GM21367 (cell line): ENCODE data around the gene VASN.

Source experiments
- ATAC-seq: cut with Tn5 transposase; IDR thresholded peaks from one replicate; pipeline ENCODE4 v1.9.1; 2021; ENCODE audit not compliant: unreplicated experiment

VASN gene

GRCh38 chr16:4401094-4401501 is 29.4 kb downstream of the VASN start:
- no peak for ATAC-seq

DNA sequence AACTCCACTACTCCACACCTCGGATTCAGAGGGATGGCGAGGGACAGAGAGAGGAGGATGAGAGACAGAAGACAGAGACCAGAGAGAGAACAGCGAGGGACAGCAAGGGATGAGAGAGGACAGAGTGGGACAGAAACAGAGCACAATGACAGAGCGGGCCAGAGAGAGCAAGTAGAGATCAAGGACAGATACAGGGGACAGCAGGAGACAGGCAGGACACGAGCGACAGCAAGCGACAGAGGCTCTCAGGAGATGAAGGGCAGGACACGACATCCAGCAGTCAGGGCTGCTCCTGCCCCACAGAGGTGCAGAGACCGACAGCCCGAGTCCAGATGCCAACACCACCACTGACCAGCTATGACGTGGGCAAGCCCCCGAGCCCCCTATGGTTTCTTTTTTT is 29.9 kb downstream of the VASN start:
- ATAC-seq: no peak

DNA sequence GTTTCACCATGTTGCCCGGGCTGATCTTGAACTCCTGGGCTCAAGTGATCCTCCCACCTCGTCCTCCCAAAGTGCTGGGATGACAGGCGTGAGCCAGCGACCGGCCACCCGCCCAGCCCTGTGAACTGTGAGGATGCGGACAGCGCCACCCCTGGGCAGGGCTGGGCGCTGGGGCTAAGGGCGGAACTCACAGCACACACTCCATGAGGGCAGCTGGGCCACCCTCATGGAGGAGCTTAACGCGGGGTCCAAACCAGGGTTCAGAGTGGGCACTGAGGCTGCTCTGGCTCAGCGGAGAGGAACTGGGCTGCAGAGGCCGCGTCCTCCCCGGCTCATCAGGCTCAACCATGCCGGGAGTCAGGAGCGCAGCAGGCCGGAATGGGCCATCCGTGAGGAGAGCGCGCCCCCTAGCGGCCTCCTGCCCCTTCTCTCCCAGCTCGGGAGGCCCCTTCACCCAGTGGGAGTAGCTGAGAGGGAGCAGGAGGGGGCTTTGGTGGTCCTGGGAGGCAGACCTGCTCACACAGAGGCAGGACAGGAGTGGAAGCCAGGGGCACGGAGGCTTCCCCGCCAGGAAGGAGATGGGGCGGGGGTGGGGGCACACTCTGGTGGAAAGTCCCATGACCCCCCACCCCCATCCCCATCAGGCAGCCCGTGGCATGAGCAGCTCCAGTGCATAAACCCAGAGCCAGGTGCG is 30.9 kb downstream of the VASN start:
- no peak for ATAC-seq

- no peak for ATAC-seq
Measured at GRCh38 chr16:4403133-4403949, 31.7 kb downstream of the VASN start.

- no peak for ATAC-seq
Measured at GRCh38 chr16:4404247-4404966, 32.8 kb downstream of the VASN start.

DNA sequence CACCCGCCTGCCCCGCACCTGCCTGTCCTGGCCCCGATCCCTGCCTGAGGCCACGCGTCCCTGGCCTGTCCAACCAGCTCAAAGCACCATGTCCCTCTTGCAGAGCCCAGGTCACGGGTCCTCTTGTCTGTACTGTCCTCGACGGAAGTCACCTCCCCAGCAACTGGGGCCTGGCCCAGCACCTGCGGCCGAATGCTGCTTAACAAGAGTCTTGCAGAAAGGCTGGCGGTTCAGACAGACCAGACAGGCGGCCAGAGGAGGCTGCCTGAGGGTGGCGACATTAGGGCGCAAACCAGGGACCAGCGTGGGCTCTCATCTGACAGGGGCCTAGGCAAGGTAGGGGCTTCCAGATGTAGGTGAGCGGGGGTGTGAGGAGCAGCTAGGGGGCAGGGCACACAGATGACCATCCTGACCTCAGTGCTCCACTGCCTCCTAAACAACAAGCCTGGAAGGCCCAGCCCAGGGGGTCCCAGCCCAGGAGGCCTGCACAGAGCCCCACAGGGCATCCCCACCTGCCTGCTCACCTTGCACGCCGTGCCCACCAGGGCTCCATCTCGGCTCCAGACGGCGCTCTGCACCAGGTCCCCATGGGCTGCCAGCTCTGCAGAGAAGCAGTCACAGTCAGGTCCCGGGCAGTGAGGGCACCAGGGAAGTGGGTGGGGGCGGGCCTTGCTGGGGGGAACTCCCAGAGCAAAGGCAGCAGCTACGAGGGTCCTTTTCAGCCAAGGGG is 33.5 kb downstream of the VASN start:
- ATAC-seq: no peak

DNA sequence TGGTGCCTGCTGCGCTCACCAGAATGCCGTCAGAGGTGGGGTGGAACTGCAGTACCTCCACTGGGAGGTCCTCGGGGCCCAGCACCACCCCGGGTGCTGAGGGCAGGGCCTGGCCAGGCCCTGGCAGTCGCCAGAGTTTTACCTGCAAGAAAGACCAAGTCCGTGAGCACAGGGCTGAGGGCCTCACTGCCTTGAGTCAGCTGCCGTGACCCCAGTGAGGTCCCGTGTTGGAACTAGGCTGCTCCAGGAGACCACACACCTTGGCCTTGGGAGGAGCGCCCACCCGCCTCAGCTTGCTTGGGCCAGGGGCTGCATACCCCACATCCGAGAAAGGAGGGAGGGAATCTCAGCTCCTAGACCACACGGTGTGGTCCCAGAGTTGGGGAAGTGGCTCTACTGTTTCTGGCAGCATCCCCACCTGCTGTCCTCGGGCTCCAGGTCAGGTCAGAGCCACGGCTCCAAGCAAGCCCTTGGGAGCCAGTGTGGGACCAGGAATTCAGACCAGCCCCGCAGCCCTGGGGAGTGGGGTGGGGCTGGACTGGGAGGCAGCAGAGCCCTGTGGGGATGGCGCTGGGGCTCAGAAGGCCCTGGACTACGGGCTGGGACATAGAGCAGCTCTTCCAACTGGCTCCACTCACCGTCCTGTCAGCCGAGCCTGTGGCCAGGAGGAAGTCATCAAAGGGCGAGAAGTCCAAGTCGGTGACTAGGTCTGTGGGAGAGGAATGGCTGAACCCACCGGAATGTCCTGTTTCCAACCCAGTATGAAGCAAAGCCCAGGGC is 36.1 kb downstream of the VASN start:
- no peak for ATAC-seq

GRCh38 chr16:4408323-4408690 is 36.7 kb downstream of the VASN start:
- no peak for ATAC-seq

DNA sequence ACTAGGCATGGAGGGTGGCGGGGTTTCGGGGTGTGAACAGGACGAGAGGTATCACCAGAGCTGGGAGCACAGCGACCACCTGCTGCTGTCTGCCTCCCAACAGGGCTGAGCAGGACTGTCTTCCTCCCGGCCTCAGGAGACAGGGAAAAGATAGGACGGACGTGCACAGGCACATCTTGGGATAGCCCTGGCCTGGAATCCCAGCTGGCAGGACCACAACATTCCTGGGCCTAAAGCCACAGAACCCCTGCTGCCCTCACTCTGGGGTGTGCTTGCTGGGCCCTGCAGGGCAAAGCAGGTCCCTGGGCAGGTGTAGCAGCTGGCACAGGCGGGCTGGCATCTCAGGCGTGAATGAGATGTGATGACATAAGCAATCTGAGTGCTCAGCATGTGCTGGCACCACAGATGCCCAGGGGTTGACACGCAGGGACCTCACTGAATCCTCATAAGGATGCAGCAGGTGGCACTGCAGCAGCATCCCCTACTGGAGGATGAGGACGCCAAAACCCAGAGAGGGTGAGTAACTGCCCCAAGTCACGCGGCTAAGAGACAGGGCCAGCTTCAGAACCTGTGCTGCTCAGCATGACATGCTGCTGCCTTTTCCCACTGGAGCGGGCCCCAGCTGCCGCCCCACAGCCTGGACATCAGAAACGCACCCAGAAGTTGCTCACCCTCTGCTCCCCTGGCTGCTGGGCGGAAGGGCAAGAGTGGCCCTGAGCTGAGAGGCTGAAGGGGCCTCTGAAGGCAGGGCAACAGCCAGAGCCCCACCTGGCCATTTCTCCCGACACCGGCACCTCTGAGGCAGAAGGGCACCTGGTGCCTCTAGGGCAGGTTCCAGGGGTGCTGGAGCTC is 37.7 kb downstream of the VASN start:
- no peak for ATAC-seq

DNA sequence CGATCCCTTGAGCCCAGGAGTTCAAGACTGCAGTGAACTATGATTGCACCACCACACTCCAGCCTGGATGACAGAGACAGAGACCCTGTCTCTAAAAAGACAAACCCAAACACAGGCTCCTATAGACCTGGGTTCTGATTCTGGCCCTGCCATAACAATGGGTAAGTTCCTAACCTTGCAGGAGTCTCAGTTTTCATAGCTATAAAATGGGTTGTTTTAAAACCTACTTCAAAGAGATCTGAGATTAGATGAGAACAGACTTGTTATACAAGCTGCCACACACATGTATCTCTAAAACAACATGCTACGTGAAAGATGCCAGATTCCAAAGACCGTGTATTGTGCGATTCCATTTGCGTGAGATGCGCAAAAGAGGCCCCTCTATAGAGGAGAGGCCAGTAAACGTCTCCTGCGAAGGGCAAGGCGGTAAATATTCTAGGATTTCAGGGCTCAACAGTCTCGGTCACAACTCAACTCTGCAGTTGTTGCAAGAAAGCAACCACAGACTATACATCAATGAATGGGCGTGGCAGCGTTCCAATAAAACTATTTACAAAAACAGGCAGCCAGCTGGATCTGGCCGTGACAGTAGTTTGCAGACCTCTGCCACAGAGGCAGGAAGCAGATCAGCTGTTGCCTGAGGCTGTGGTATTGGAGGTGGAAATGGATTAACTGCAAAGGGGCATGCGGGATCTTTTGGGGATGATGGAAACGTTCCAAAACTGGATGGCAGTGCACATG is 38.9 kb downstream of the VASN start:
- no peak for ATAC-seq

GRCh38 chr16:4411684-4412083 is 40.0 kb downstream of the VASN start:
- ATAC-seq: no peak

GRCh38 chr16:4412159-4412558 is 40.5 kb downstream of the VASN start:
- ATAC-seq: no peak

GRCh38 chr16:4412854-4413253 is 41.2 kb downstream of the VASN start:
- ATAC-seq: no peak

GRCh38 chr16:4414187-4414917 is 42.7 kb downstream of the VASN start:
- ATAC-seq: peak; percentile 50

DNA sequence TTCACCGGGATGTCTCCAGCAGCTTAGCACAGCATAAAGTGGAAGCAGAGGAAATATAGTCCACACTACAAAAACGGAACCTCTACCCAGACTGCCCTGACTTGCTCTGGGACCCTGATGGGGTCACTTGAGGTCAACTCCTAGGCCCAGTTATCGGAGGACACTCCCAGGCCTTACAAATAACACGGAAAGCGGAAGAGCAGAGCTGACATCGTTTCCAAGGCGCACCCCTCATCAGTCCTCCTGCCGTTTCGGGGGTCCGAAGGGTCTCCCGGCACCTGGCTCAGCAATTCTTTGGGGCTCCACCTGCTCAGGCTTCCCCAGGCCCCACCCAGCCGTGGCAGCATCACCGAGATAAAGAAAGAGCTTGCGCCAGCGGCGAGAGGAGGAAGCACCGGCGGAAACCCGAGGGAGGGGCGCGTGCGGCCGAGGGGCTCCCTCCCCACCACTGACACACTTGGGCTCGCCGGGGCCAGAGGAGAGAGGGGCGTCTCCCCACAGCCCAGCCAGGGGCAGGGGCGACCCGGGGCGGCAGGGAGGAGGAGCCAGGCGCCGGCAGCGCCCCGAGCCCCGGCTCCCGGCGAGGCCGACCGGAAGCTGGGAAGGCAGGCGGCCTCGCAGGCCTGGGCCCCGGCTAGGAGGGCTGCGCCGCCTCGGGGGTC is 44.0 kb downstream of the VASN start:
- ATAC-seq: no peak

- ATAC-seq: peak; percentile 51
Measured at GRCh38 chr16:4416200-4417032, 44.8 kb downstream of the VASN start, which contains the start of gene CORO7. Gene CORO7 (minus strand): TSS chr16:4416596. CDS start chr16:4416518, 78 bp downstream.
